GM12801 (cell line): ENCODE results near the gene ZNF559.

Experiments used
- CTCF ChIP-seq: IDR thresholded peaks from one replicate; pipeline ENCODE4 v1.5.1; 2011; ENCODE audit warnings: control low read depth; ENCODE audit not compliant: insufficient read length; ENCODE audit errors: extremely low read depth

ZNF559 gene

DNA sequence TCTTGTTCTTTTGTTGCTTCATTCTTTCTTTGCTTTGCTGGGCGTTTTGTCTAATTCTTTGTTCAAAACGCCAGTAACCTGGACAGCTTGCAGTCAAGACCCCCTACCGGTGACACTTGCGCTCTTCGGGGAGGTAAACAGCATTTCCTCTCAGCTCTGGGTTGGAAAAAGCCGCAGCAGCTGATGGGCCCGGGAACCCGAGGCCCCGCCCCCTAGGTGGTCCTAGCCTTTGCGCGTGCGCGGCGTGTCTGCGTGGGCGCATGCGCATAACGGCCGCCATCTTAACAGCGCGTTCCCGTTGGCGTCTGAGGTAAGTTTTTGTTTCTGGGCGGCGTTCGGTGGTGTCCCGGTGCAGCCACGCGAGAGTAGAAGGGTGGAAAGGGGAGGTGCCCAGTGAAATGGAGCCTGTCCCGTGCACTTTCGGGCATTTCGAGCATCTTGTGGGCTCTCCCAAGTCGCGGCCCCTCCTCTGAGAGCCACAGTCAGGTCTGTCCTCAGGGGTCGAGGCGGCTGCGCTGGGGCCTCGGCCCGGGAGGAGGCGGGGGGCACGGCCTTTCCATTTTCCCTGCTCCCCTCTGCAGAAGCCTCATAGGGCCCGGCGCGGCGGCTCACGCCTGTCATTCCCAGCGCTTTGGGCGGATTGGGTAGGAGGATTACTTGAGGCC, at the start of gene ZNF559:
Gene ZNF559 (plus strand): TSS at position 261 of the 665 bp plus-strand sequence. CDS start 14,371 bp downstream, outside the sequence.
- no peak for TF ChIP-seq CTCF

GRCh38 chr19:9289231-9289884, 34.6 kb upstream of the ZNF559 start:
- TF ChIP-seq CTCF, result no peak

DNA sequence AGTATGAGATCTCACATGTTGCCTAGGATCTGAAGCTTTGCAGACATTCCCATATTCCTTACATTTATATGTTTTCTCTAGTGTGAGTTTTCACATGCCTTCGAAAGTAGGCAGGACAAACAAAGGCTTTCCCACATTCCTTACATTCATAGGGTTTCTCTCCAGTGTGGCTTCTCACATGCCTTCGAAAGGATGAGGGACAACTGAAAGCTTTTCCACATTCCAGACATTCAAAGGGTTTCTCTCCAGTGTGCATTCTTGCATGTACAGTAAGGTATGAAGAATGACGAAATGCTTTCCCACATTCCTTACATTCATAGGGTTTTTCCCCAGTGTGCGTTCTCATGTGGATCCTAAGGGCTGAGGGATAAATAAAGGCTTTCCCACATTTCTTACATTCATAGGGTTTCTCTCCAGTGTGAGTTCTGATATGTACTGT, 28.5 kb upstream of the ZNF559 start:
- no peak for TF ChIP-seq CTCF

DNA sequence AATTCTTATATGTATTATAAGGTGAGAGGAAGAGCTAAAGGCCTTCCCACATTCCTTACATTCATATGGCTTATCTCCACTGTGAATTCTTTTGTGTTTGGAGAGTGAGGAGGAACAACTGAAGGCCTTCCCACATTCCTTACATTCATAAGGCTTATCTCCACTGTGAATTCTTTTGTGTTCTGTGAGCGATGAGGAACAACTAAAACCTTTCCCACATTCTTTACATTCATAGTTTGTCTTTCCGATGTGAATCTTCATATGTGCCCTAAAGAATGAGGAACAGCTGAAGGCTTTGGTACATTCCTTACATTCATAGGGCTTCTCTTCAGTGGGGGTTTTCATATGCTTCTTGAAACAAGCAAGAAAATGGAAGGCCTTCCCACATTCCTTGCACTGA, 27.6 kb upstream of the ZNF559 start:
- no peak for TF ChIP-seq CTCF

GRCh38 chr19:9306443-9306842, 17.5 kb upstream of the ZNF559 start:
- no peak for TF ChIP-seq CTCF

DNA sequence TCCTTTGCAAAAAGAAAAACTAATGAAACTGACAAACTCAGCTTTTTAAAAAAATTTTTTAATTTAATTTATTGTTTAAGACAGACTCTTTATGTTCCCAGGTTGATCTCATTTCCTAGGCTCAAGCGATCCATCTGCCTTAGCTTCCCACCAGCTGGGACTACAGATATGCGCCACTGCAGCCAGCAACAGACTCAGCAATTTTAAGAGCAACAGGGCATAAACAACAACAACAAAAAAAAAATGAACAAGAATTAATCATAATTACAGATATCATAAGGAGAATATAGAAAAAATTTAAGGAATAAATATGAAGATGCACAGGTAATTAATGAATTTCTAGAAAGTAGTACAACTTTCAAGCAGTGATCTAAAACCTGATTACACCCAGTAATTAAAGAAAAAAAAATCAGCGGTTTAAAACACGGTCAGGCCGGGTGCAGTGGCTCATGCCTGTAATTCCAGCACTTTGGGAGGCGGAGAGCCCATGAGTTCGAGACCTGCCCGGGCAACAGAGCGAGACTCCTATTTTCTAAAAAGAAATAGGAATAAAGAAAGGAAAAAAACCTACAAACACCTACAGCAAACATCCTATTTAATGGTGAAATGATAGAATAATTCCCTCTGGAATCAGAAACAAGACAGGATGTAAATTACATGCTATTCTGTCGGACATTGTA, 15.7 kb upstream of the ZNF559 start:
- TF ChIP-seq CTCF, result no peak

DNA sequence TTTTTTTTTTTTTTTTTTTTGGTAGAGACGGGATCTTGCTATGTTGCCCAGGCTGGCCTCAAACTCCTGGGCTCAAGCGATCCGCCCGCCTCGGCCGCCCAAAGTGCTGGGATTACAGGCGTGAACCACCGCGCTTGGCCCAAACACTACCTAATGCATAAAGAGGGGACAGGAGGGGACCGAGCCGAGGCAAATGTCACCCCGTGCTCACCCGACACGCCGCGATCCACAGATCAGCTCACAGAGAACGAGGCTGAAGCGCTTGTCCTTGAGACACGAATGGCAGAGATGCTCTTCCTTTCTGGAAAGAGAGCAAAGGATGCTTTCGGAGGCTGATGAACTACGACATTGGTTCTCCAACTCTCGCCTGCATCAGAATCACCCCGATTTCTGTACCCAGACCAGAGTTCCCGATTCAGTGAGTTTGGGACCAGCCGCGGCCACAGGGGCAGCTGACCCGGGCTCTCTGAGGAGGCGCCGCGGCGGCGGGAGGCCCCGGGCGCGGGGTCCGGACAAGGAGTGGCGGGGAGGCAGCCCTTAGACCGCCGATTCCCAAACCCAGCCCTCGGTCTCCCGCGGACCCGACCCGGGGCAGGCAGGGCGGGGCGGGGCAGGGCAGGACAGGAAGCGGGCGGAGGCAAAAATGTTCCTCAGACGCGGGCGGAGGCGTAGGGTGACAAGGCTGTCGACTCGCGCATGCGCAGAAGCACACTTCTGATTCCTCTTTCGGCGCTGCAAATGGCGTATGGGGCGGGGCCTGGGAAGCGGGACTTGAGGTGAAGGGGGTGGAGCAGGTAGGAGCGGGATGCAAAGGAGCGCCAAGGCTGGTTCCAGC, 14.6 kb upstream of the ZNF559 start, which contains the start of gene ZNF699:
Gene ZNF699 (minus strand): TSS at position 700 of the 835 bp plus-strand sequence. CDS start 4,719 bp downstream, outside the sequence.
- no peak for TF ChIP-seq CTCF
